Head of caudate nucleus (tissue), 42 donors: ENCODE data around the gene DPP4.

Experiments
- DNase-seq, 42 donors: peaks; one replicate each; pipeline versions ENCODE4 v3.0.0 to v3.0.0-alpha.2; 2020 to 2021; ENCODE audit warnings: mixed read lengths in 7 of 42
- intact Hi-C: fragments of 100-400 bp; cut with DNase I; formaldehyde crosslinking; loops from one replicate; pipeline ENCODE4 v1.15.0; 2022

The DPP4 gene

DNA sequence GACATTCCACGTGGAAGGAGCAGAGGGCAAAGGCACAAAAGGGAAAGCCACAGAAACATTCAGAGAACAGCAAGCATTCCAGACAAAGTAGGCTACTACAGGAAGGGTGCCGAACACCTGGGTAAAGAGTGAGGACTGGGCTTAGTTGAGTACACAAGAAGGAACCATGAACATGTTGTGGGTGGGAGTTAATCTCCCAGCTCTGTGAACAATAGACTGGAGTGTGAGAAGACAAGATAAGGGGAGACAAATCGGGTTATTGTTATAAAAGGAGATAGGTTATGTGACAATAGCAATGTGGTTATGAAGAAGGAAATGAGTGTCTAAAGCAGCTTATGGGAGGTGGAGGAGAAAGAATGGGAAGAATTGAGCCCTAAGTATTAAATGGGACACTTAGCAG is 70.0 kb downstream of the DPP4 start:
- DNase-seq: no peak
- intact Hi-C loops: loop anchor here (5.0 kb wide), 1 partner anchor 108 kb away; no protein-coding TSS in a partner anchor

DNA sequence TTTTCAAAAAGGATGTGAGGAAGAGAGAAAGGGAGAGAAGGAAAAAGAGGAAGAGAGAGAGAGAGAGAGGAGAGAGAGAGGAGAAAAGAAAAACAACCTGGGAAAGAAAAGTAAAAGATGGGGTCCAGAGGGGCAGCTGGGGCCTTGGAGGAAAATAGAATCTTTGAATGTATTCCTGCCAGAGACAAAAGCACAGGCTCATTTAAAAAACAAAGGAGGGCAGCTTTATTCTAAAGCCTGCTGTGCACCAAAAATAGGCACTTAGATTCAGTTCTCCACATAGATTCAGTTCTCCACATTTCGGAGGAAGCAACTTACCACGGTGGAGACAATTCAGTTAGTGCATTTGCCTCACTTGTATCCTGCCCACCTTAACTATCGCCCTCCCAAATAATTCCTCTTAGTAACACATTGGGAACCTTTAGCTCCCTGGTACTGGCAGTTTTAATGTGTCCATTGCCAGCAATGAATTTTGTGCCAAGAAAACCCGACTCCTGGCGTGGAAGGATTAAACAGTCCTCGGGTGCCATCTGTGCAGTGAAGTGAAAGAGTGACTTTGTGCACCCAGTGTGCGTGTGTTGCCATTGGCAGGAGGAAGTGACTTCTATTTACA is 71.3 kb downstream of the DPP4 start:
- intact Hi-C loops: loop anchor here (5.0 kb wide), 1 partner anchor 110 kb away; no protein-coding TSS in a partner anchor
- no peak for DNase-seq

DNA sequence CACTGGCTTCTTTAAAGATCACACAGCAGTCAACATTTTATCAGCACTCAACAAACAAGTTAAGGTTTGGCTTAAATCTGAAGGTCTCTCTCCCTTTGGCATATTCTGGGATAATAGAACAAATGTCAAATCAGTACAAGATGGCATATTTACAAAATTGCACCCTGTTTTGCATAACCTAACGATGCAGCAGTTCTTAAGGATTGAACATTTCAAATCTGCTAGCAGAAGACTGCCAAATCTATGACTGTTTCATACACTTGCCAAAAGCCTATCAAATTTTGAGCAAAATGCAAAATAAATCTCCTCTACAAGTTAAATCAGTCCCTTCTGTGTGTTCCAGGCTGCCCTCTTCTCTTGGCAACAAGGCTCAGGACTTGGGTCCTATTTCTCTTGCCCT is 73.6 kb downstream of the DPP4 start:
- no peak for DNase-seq
- intact Hi-C loops: loop anchor here (5.0 kb wide), 1 partner anchor 112 kb away; no protein-coding TSS in a partner anchor

DNA sequence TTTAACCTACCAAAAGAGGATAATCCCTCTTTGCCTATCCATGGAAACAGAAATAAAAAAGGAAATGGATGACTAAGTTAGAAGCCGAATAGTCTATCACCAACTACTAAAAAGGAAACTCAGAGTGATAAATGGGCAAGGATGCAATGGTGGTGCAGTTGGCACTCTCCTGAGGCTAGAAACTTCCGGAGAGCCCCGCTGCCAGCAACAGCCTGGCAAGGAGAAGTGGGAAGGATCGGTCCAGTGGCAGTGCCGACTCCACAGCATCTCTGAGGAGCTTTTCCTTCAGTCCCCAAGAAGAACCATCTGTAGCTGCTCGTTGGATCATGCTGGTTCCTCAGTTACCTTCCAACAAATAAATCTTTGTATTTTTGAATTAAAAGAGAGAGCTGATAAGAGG is 74.7 kb downstream of the DPP4 start:
- DNase-seq: no peak

DNA sequence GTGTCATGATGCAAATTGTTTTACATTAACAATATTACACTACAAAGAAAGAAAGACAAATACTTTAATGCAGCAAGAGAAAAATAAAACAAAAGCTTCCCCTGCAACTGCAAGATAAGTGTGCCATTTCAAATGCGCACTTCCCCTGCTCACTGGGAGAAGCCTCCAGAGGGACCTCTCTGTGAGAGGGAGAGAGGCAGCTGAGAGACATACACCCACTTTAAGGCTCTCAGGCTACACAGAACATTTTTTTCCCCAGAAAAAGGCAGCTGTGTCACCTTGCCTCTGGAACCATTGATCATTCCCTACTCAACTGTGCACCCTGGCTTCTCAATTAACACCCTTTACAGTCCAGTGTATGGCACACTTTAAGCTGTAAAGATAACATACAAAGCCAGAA is 75.2 kb downstream of the DPP4 start:
- intact Hi-C loops: no loop called here
- peak in 2 of 42 donors; percentile 12 to 21 for DNase-seq

More for the DNA sequence above, 74.7 kb downstream of the DPP4 start:
- intact Hi-C loops: no loop called here

DNA sequence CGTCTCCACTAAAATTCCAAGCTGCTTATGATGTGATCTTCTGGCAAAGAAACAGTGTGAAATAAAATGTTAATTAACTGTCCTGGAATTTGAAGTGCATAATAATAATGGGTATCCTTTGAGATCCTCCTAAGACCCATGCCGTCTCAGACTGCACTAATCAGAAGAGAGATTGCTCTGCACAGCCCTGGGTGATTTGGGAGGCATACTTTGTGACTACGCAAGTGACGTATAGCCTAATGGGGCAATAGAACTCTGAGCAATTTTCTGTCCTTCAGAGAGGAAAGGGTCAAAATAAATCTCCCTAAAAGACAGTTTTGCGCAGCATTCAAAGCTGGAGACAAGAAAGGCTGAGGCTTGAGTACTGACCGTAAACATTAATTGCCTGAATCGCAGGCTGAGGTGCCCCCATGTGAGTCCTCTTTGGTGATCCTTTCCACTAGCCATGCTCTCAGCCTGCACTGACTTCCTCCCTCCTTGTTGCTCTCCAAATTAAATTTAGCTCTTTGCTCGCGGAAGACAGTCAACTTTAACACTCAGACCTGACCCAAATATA is 76.0 kb downstream of the DPP4 start:
- intact Hi-C loops: no loop called here
- no peak for DNase-seq

DNA sequence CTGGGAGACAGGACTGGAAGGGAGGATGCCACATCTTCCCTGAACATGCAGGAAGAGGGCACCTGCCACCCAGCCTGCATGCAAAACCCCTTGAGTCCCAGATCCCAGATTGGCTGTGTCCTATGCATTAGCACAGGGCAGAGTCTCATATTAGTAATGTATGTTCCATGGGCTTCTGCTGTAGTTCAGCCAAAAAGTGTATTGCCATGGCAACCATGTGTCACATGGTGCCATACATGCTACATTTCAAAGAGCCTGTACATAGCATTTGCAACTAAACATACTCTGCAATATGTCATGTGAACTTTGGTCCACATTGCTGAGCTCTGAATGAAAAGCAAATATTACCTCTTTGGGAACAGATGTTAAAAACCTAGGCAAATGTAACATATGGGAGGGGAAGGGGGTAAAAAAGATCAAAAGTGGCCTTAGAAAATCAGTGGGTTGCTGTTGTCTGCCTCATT is 78.4 kb downstream of the DPP4 start:
- intact Hi-C loops: no loop called here
- no peak for DNase-seq

DNA sequence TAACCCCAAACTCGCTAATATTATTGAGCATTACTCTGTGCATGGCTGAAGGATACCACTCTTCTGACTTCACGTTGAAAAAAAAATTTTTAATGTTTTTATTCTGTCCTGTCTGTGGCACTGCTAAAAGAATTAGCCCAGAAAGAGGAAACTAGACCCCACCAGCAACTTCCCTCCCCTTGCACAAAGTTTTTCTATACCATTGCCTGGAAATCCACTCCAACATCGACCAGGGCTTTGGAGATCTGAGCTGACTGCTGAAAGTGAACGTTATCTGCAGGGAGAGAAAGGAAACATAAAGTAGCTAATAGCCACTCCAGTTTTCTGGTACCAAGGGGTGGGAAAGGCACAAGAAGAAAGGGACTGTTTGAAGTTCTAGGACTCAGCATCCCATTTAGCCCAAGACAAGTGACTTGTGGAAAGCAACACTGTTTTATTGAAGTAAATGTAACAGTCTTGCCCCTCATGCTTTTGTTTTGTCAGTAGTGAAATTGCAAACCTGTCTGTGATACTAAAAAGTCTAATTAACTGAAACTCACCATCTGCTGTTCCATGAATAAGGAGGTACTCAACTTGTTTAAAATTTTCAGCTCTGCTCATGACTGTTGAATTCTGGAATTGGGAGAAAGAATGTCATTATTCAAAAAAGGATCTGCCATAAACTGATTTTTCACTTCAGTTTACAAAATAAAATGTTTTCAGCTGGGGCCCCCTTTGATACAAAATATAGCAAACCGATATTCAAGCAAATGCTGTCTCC is 79.1 kb downstream of the DPP4 start:
- intact Hi-C loops: no loop called here
- no peak for DNase-seq

DNA sequence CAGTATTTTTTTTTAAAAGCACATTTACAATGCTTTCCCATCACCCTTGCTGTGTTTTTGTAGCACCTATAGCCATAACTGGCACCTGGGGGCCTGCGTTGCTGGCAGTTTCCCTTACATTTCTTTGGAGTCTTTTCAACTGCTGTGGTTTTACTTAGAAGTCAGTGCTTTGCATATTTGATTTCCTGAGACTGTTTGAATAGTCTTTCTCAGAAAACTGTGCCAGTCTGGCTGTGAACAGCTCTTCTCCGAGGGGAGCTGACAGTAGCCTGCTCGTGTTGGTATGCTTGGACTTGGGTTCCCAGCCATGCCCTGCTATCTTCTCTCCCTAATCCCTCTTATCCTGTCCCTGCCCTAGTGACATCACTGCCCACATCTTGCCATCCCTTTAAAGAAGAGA is 81.5 kb downstream of the DPP4 start:
- DNase-seq: no peak
- intact Hi-C loops: no loop called here

DNA sequence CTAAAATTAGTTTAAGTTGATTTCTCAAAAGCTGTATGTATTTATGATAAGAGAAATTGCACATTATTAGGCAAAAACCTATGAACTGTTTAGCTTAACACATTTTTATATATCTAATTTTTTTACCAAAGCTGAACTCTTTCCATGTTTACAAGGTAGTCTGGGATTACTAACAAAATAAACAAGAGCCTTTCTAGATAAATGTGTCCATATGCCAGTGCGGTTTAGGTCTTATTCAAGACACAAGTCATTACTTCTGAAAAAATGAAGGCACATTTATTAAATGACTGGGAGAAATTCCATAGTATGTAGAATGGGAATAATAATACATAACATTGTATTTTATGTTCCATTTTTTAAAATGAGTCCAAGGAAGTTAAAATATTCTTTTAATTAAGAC is 82.0 kb downstream of the DPP4 start:
- intact Hi-C loops: no loop called here
- no peak for DNase-seq

DNA sequence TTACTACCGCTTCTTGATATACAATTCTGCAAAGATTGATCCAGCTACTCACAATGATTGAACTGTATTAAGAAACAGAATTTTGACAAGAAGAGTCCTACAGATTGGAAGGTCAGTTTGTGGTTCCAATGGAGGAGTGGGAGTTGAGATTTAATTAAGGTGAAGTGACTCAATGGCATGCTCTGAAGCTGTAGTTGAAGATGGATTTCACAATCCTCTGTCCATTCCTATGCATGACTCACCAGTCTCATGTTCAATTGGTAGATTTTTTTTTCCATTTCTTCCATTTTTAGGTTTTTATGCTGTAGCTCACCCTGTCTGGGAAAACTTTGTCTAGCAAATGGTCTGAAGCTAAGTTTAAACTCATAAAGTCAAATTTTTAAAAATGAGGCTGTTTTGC is 83.3 kb downstream of the DPP4 start:
- intact Hi-C loops: no loop called here
- no peak for DNase-seq

DNA sequence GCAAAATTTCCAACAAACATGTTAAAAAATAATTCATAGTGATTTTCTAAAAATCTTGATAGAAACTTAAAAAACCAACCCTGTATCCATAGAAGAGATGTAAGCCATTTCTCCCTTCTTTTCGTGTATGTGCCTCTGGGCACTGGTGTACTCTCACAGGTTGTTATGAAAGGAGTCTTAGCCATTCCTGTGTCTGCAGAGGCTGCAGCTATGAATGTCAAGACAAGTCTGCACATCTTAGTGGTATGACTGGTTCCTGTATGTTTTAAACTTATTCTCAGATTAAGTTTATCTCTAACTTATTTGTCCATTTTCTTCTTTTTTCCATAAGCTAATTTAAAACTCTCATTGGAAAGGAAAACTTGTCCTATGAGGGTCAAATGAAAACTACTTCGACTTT is 84.0 kb downstream of the DPP4 start:
- intact Hi-C loops: no loop called here

DNA sequence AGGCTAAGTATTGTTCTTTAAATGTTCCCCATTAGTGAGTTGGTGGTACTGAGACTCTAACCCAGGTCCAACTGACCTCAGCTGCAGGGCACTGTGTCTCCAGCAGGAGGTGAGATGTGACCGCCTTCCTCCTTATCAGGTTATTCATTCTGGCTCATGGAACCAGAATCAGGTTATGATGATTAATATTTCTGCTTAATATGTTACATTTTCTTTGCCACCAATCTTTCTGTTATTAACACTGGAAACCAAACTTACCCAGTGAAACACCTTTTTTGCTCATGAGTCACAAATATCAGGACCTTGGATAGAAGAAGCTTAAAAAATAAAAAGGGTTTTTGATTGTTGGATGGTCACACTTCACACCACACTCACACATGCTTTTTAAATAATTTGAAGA is 85.4 kb downstream of the DPP4 start:
- DNase-seq: no peak
- intact Hi-C loops: no loop called here

More for the DNA sequence above, 84.0 kb downstream of the DPP4 start:
- DNase-seq: no peak

DNA sequence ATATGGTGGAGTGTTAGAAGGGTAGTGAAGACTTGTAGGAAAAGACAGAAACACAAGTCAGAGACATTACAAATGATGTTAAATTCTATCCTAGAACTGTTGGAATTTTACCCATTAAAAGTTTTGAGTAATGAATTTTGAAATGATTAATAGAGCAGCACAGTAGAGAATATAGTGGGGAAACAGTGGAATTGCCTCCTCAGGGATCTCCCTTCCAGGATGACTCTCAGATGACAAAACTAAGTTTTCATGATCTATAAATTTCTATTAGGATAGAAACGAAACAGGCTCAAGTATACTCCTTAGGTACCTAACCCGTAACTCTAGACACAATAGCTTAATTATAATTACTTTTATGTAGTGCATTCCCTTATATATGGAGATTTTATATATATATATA is 86.7 kb downstream of the DPP4 start:
- intact Hi-C loops: no loop called here
- DNase-seq: no peak

DNA sequence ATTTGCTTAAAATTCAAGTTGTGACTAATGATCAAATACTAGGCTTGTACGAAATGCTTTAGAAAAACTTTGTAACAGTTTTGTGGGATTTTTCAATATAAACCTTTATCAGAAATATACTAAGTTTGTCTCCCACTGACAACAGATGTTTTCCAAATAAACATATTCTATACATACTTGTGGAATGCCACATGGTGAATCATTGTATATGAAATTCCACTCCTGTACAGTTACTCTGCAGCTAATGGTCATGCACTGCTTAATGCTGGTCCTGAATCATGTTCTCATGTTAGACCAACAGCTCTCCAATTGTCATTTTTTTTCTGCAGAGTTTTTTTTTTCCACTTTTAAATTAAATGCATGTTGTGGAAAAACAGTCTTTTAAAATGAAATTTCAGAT is 90.1 kb downstream of the DPP4 start:
- intact Hi-C loops: no loop called here
- no peak for DNase-seq

DNA sequence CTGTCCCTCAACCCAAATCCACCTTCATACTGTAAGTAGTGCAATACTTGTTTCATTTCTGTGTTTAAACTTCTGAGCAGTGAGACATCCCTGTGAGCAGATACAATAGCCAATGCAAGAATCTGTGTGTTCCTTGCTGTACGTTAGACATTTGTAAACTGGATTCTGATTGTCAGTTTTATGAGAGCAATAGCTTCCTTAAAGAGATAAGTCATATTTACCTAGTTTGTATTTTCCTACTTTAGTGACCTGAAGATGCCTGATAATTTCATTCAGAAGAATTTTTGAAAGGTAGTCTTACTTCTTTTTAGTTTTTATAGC is 90.7 kb downstream of the DPP4 start:
- DNase-seq: no peak
- intact Hi-C loops: no loop called here

DNA sequence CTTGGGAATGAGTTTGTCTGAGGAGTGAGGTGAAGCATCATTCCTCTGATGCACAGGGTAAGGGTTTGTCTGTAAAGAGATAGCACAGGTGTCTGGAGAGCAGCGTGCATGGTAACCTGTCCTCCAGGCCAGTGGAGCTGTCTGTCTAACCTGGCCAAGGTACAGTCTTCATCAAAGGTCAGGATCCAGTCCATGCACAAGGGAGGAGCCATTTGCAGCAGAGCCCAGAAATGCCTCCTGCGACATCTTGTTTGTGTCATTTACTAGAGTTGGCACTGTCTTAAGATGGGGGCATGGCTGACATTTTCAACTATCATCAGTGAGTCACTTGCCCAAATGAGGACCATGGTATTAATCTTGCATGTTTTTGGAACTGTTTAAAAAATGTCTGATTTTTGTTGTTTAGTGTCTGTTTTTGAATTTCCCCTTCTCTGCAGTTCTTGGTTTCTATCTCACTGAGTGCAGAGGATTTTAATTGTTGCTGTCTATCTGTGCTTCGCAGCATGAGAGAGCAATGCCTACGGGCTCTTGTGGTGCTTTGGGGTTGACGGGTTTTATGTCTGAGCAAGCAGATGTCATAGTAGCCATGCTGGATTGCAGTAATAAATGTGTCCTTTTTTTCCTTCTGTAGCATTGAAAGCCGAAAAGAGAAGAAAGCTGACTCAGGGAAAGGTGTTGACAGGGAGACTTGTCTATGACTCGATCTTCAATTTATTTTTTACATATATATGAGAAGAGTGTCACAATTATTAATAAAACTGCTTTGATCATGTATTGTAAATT is 91.3 kb downstream of the DPP4 start:
- intact Hi-C loops: no loop called here
- DNase-seq: no peak

DNA sequence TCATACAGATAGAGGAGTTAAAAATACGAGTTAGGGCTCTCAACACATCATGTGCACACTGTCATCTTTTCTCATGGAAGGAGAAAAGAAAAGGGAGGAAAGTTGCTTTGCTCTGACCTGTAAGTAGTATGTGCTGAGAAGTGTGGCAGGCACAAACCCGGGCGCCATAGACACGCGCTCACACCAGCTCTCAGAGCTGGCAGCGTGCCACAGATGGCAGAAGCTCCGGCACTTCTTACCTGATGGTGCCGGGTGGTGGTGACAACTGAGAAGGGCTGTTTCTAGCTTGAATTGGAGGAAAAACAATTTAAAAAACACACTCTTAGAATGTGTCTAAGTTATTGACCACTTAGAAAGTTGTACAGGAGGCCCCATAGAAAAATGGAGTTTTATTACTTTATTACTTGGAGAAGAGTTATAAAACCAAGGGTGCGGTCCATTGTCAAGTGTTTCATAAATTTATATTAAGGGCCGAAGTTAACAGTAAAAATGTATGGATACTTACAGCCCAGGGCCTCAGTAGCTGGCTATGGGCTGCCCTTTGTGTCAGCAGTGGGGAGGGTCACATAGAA is 92.2 kb downstream of the DPP4 start:
- no peak for DNase-seq
- intact Hi-C loops: no loop called here

DNA sequence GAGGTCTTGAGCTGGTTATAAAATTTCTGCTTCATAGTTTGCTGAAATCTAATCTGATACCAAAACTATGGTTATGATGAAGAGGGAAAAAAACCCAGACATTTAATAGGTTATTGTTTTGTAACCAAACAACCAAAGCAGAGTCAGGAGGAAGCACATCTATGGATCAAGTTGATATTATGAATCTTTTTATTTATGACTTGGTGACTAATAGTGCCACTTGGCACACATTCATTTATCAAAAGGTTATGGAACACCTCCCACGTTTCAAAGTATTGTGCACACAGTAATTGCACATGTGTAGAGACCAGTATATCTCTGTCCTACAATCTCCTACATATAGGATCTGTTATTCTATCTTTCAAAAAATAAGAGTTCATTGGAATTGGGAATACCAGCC is 93.0 kb downstream of the DPP4 start:
- intact Hi-C loops: no loop called here
- DNase-seq: no peak

DNA sequence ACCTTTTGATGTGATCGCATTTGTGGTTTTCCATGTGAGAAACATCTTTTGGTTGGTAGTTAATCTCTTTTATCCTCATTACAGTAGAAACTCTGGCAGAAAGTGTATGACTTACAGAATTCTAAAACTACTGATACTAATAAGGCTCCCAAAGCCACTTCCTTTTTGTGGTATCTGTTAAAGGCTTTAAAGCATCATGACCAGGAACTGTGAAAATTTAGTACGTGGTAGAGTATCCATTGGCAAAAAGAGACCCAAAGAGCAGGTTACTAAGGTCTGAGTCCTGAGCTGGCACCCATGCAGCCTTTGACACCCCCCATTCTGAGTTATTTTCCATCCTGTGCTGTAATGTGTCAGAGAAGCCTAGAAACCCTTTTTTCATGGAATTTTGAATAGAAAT is 94.5 kb downstream of the DPP4 start:
- no peak for DNase-seq
- intact Hi-C loops: no loop called here
